Mesendoderm (in vitro differentiated cells): ENCODE data around the gene ZNF750.

Source experiments
- DNase-seq: peaks from one replicate; pipeline ENCODE4 v3.0.0; 2013
- H2AK5ac ChIP-seq: 2 replicates; pipeline ENCODE4 v1.6.1; 2013; ENCODE audit warnings: low read length, inconsistent platforms
- H2BK120ac ChIP-seq: 2 replicates; pipeline ENCODE4 v1.6.1; 2013; ENCODE audit warnings: low read depth, mild to moderate bottlenecking, low read length, moderate library complexity, mixed read lengths
- H2BK15ac ChIP-seq: replicated peaks from 2 replicates; pipeline ENCODE4 v1.6.1; 2013; ENCODE audit warnings: low read depth, mild to moderate bottlenecking, moderate library complexity
- H2BK5ac ChIP-seq: 2 replicates; pipeline ENCODE4 v1.6.1; 2013; ENCODE audit warnings: low read length, inconsistent platforms
- H3K18ac ChIP-seq: 2 replicates; pipeline ENCODE4 v1.6.1; 2013; ENCODE audit warnings: mild to moderate bottlenecking, low read length, mixed read lengths
- H3K23ac ChIP-seq: one replicate; pipeline ENCODE4 v1.6.1; 2013; ENCODE audit warnings: low read length
- H3K27ac ChIP-seq: 2 replicates; pipeline ENCODE4 v1.5.1; 2013; ENCODE audit warnings: low read depth, mild to moderate bottlenecking, inconsistent platforms, low read length, moderate library complexity
- H3K27me3 ChIP-seq: 2 replicates; pipeline ENCODE4 v1.6.1; 2013; ENCODE audit warnings: low read length, control low read depth, mild to moderate bottlenecking, inconsistent platforms; ENCODE audit not compliant: insufficient read depth, poor library complexity
- H3K36me3 ChIP-seq: 2 replicates; pipeline ENCODE4 v1.6.1; 2013; ENCODE audit warnings: low read length, inconsistent platforms; ENCODE audit not compliant: control insufficient read depth, insufficient read depth
- H3K4ac ChIP-seq: one replicate; pipeline ENCODE4 v1.6.1; 2013; ENCODE audit warnings: low read depth, mild to moderate bottlenecking, low read length, moderate library complexity
- H3K4me1 ChIP-seq: 2 replicates; pipeline ENCODE4 v1.6.1; 2013; ENCODE audit warnings: low read depth, low read length, inconsistent platforms; ENCODE audit not compliant: control insufficient read depth
- H3K4me2 ChIP-seq: 2 replicates; pipeline ENCODE4 v1.6.1; 2013; ENCODE audit warnings: low read length
- H3K4me3 ChIP-seq: 2 replicates; pipeline ENCODE4 v1.5.1; 2013; ENCODE audit warnings: mild to moderate bottlenecking, low read length
- H3K56ac ChIP-seq: one replicate; pipeline ENCODE4 v1.6.1; 2013; ENCODE audit warnings: low read length
- H3K79me1 ChIP-seq: 2 replicates; pipeline ENCODE4 v1.6.1; 2013; ENCODE audit warnings: low read length, inconsistent platforms
- H3K79me2 ChIP-seq: 2 replicates; pipeline ENCODE4 v1.6.1; 2013; ENCODE audit warnings: mild to moderate bottlenecking, low read length; ENCODE audit not compliant: control insufficient read depth, insufficient read depth
- H3K9ac ChIP-seq: 2 replicates; pipeline ENCODE4 v1.6.1; 2013; ENCODE audit warnings: low read length, inconsistent platforms
- H4K5ac ChIP-seq: one replicate; pipeline ENCODE4 v1.6.1; 2013; ENCODE audit warnings: low read length
- H4K8ac ChIP-seq: one replicate; pipeline ENCODE4 v1.6.1; 2013; ENCODE audit warnings: low read depth, mild to moderate bottlenecking, control low read depth, low read length, moderate library complexity
- WGBS: extraction: QIAGEN DNeasy Blood & Tissue Kit; methylation state at CpG from one replicate; pipeline ENCODE4 v1.1.7; 2013; ENCODE audit warnings: low lambda C conversion rate, missing lambda C conversion rate; ENCODE audit not compliant: insufficient coverage; ENCODE audit errors: extremely low coverage; 5-methylcytosine and 5-hydroxymethylcytosine counted together

The ZNF750 gene

GRCh38 chr17:82874011-82874835 lies 34.4 kb upstream of the ZNF750 start:
- no peak overlapping the region for H2BK15ac ChIP-seq
- H3K4me2 ChIP-seq = no peak overlapping the region
- no peak overlapping the region for H4K8ac ChIP-seq
- H3K36me3 ChIP-seq = peaks cover 5% of the 10 kb centered on the region
- peaks cover 2% of the 10 kb centered on the region for H3K79me2 ChIP-seq
- no peak overlapping the region for H2BK120ac ChIP-seq
- H3K9ac ChIP-seq = no peak overlapping the region
- no peak overlapping the region for H2BK5ac ChIP-seq
- WGBS = no CpG with 5 or more reads among the region's 34 CpGs
- no peak for DNase-seq
- no peaks in the 10 kb centered on the region for H3K4me1 ChIP-seq
- H3K23ac ChIP-seq = no peak overlapping the region
- H3K56ac ChIP-seq = no peak overlapping the region
- no peak overlapping the region for H3K4ac ChIP-seq
- no peak overlapping the region for H4K5ac ChIP-seq
- no peak overlapping the region for H3K4me3 ChIP-seq
- H3K27me3 ChIP-seq = no peaks in the 10 kb centered on the region
- H3K18ac ChIP-seq = no peak overlapping the region
- no peak overlapping the region for H3K27ac ChIP-seq
- H3K79me1 ChIP-seq = peaks cover 5% of the 10 kb centered on the region
- no peak overlapping the region for H2AK5ac ChIP-seq

- no peak overlapping the region for H3K9ac ChIP-seq
- H4K5ac ChIP-seq = no peak overlapping the region
- no peaks in the 10 kb centered on the region for H3K27me3 ChIP-seq
- no peaks in the 10 kb centered on the region for H3K4me1 ChIP-seq
- no peak overlapping the region for H2BK120ac ChIP-seq
- no peak overlapping the region for H3K4me3 ChIP-seq
- H3K18ac ChIP-seq = no peak overlapping the region
- H3K79me1 ChIP-seq = peaks cover 1% of the 10 kb centered on the region
- no peak overlapping the region for H3K4ac ChIP-seq
- H2AK5ac ChIP-seq = no peak overlapping the region
- no peak overlapping the region for H3K4me2 ChIP-seq
- no peak overlapping the region for H3K56ac ChIP-seq
- no peak overlapping the region for H2BK15ac ChIP-seq
- H3K36me3 ChIP-seq = peaks cover 5% of the 10 kb centered on the region
- H3K23ac ChIP-seq = no peak overlapping the region
- H2BK5ac ChIP-seq = no peak overlapping the region
- H3K27ac ChIP-seq = no peak overlapping the region
- WGBS = no CpG with 5 or more reads among the region's 19 CpGs
- no peak for DNase-seq
- no peak overlapping the region for H4K8ac ChIP-seq
- no peaks in the 10 kb centered on the region for H3K79me2 ChIP-seq
Observed at GRCh38 chr17:82873521-82873920, 33.7 kb upstream of the ZNF750 start.

DNA sequence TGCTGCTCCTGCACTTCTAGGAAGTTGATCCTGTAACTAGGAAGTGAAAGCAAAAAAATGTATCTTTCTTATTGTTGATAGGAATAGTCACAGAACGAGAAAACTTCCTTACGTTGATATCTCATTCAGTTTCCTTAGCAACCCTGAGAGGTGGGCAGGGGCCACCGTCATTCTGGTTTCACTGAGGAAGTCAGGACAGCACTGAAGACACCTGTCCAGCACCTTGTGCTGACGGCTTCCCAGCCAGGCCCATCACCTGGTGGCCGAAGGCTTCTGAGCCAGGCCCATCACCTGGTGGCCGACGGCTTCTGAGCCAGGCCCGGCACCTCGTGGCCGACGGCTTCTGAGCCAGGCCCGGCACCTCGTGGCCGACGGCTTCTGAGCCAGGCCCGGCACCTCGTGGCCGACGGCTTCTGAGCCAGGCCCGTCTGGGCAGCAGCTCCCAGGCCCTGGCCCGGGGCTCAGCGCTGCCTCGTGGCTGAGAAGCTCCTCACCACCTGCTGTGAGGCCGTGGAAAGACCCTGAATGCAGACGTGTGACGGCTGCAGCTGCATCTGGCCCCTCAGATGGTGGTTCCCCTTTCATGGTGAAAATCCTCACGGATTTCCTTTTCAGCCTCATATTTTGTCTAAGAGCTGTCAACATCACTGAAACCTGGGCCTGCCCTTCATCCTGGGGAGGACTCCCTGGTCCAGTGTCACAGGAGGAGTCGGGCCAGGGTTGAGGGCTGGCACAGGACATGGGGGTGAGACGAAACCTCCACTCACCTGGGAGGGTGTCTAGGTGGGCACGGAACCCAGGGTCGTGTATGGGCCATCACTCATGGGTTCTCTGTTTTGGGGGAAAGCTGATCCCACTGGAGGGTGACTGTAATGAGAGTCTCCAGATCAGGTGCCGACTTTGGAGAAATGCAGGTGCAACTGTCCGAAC lies 33.0 kb upstream of the ZNF750 start:
- no peak overlapping the region for H4K8ac ChIP-seq
- H3K79me2 ChIP-seq = no peaks in the 10 kb centered on the region
- no peak overlapping the region for H3K27ac ChIP-seq
- H3K36me3 ChIP-seq = peaks cover 5% of the 10 kb centered on the region
- no peak overlapping the region for H2BK120ac ChIP-seq
- H3K27me3 ChIP-seq = no peaks in the 10 kb centered on the region
- no peak overlapping the region for H3K4ac ChIP-seq
- H4K5ac ChIP-seq = no peak overlapping the region
- H3K4me2 ChIP-seq = no peak overlapping the region
- no peak overlapping the region for H3K9ac ChIP-seq
- no peaks in the 10 kb centered on the region for H3K4me1 ChIP-seq
- H3K4me3 ChIP-seq = no peak overlapping the region
- H2BK5ac ChIP-seq = no peak overlapping the region
- DNase-seq = no peak
- no peak overlapping the region for H2AK5ac ChIP-seq
- no peak overlapping the region for H3K23ac ChIP-seq
- no peak overlapping the region for H3K18ac ChIP-seq
- H3K56ac ChIP-seq = no peak overlapping the region
- WGBS = no CpG with 5 or more reads among the region's 33 CpGs
- peaks cover under 1% of the 10 kb centered on the region for H3K79me1 ChIP-seq
- no peak overlapping the region for H2BK15ac ChIP-seq

- Histone ChIP-seq H3K4me1 (no peaks in the 10 kb centered on the region), H3K4ac (no peak overlapping the region), H3K56ac (no peak overlapping the region), H3K79me1 (peaks cover 3% of the 10 kb centered on the region), H3K4me2 (no peak overlapping the region), H2AK5ac (no peak overlapping the region), H2BK120ac (no peak overlapping the region), H3K79me2 (no peaks in the 10 kb centered on the region), H2BK5ac (no peak overlapping the region), H3K27ac (no peak overlapping the region), H3K18ac (no peak overlapping the region), H4K5ac (no peak overlapping the region), H3K23ac (no peak overlapping the region), H3K36me3 (peaks cover 5% of the 10 kb centered on the region), H3K27me3 (no peaks in the 10 kb centered on the region), H2BK15ac (no peak overlapping the region), H4K8ac (no peak overlapping the region), H3K9ac (no peak overlapping the region), H3K4me3 (no peak overlapping the region)
- DNase-seq = no peak
- no CpG with 5 or more reads among the region's 41 CpGs for WGBS
Observed at GRCh38 chr17:82871776-82872561, 32.1 kb upstream of the ZNF750 start.

GRCh38 chr17:82871056-82871775 lies 31.4 kb upstream of the ZNF750 start:
- Histone ChIP-seq H2BK15ac (no peak overlapping the region), H3K79me1 (peaks cover 3% of the 10 kb centered on the region), H3K79me2 (no peaks in the 10 kb centered on the region), H3K4ac (no peak overlapping the region), H3K23ac (no peak overlapping the region), H2BK120ac (no peak overlapping the region), H4K8ac (no peak overlapping the region), H3K56ac (no peak overlapping the region), H2BK5ac (no peak overlapping the region), H3K4me3 (no peak overlapping the region), H3K4me2 (no peak overlapping the region), H3K27ac (no peak overlapping the region), H3K18ac (no peak overlapping the region), H3K9ac (no peak overlapping the region), H3K27me3 (no peaks in the 10 kb centered on the region), H2AK5ac (no peak overlapping the region), H4K5ac (no peak overlapping the region), H3K36me3 (peaks cover 5% of the 10 kb centered on the region), H3K4me1 (no peaks in the 10 kb centered on the region)
- DNase-seq = no peak
- no CpG with 5 or more reads among the region's 31 CpGs for WGBS
